Calu3 (cell line): ENCODE data around the gene PAGE2B. TPM values are rescaled to one million over a fixed set of nuclear protein-coding genes. Genes with fewer than 3 reads are reported as not detected.

Experiments
- BruUV-seq: library from RNA; stranded (reverse); fragments of 400-500 nt; replicated peaks from 2 replicates; lab custom pipeline; 2021; lab: Mats Ljungman, UMichigan
- CTCF ChIA-PET: fragments of 300-600 bp; sonication (Branson Sonifier 250); formaldehyde crosslinking; loops from one replicate; lab custom pipeline; 2022; ENCODE audit warnings: antibody characterized with exemption; lab: Charles Lee
- DNase-seq: peaks from one replicate; pipeline ENCODE4 v3.0.0; 2022
- H3K27ac Mint-ChIP-seq: one replicate; pipeline ENCODE4 v1.8.0; 2022; ENCODE audit warnings: mixed read lengths; ENCODE audit not compliant: unreplicated experiment
- H3K27me3 Mint-ChIP-seq: one replicate; pipeline ENCODE4 v1.8.0; 2022; ENCODE audit warnings: mixed read lengths; ENCODE audit not compliant: unreplicated experiment
- H3K36me3 Mint-ChIP-seq: one replicate; pipeline ENCODE4 v1.8.0; 2022; ENCODE audit warnings: mild to moderate bottlenecking, moderate library complexity, mixed read lengths; ENCODE audit not compliant: insufficient read depth, unreplicated experiment
- H3K4me1 Mint-ChIP-seq: one replicate; pipeline ENCODE4 v1.8.0; 2022; ENCODE audit warnings: mild to moderate bottlenecking, low read depth, mixed read lengths; ENCODE audit not compliant: unreplicated experiment
- H3K4me3 Mint-ChIP-seq: one replicate; pipeline ENCODE4 v1.8.0; 2022; ENCODE audit warnings: mild to moderate bottlenecking, low read depth, moderate library complexity, mixed read lengths; ENCODE audit not compliant: unreplicated experiment
- H3K9me3 Mint-ChIP-seq: one replicate; pipeline ENCODE4 v1.8.0; 2022; ENCODE audit warnings: low read depth, mixed read lengths; ENCODE audit not compliant: unreplicated experiment
- intact Hi-C: fragments of 100-400 bp; cut with micrococcal nuclease; formaldehyde crosslinking; loops from one replicate; pipeline ENCODE4 v1.10.0; 2022; ENCODE audit not compliant: unreplicated experiment
- total RNA-seq: library from RNA; stranded (reverse); gene quantifications from 2 replicates; pipeline ENCODE4 v1.2.3, GENCODE V29; 2022
- TF ChIP-seq, protein P1 (sequence below): fragments of 200-600 bp; IDR thresholded peaks from one replicate; pipeline ENCODE4 v1.8.0; 2022; ENCODE audit warnings: antibody characterized with exemption; ENCODE audit not compliant: unreplicated experiment

Gene PAGE2B
- total RNA-seq, 1 experiment from 2014 or later = not detected

DNA sequence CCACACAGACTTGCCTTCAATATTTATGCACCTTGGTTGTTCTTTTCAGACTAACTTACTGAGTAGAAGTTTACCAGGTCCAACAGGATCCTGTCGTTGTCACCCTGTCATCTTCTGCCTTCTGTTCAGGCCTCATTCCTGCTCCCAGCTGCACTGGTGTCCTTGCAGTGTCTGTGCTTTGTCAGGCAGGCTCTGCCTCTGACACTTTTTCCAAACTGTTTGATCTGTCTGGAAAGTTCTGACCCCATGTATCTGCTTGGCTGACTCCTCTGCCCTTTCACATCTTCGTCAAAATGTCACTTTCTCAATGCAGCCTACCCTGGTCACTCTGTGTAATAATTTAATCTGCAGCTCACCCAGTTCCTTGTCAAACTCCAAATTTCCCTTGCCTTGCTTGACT is 23.9 kb downstream of the PAGE2B start:
- Mint-ChIP-seq H3K4me1 (no peaks in the 10 kb centered on the region), H3K4me3 (no peak overlapping the region), H3K9me3 (no peaks in the 10 kb centered on the region), H3K27ac (no peak overlapping the region), H3K36me3 (no peaks in the 10 kb centered on the region), H3K27me3 (no peaks in the 10 kb centered on the region)
- no peak for DNase-seq
- TF ChIP-seq, protein P1, sequence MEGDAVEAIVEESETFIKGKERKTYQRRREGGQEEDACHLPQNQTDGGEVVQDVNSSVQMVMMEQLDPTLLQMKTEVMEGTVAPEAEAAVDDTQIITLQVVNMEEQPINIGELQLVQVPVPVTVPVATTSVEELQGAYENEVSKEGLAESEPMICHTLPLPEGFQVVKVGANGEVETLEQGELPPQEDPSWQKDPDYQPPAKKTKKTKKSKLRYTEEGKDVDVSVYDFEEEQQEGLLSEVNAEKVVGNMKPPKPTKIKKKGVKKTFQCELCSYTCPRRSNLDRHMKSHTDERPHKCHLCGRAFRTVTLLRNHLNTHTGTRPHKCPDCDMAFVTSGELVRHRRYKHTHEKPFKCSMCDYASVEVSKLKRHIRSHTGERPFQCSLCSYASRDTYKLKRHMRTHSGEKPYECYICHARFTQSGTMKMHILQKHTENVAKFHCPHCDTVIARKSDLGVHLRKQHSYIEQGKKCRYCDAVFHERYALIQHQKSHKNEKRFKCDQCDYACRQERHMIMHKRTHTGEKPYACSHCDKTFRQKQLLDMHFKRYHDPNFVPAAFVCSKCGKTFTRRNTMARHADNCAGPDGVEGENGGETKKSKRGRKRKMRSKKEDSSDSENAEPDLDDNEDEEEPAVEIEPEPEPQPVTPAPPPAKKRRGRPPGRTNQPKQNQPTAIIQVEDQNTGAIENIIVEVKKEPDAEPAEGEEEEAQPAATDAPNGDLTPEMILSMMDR = no peak
- CTCF ChIA-PET = no interaction called here
- no TSS peak for BruUV-seq
- intact Hi-C loops = no loop called here

DNA sequence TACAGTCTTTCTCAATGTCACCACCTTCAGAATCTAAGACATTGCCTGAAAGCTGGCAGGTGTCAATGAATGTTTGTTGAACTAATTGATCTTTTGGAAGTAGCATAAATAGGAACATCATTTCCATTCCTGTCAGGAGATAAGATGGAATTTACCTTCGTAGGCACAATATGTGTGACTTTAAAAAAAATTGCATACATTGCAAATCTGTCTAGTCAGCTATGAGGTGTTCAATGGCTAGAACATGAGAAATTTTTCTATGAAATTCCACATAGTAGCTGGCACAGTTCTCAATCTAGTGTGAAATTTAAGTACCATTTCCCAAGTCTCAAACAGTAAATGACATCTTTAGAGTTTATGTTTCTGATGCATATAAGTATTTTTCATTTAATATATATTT is 24.3 kb downstream of the PAGE2B start:
- BruUV-seq = no TSS peak
- Mint-ChIP-seq H3K27me3 (no peaks in the 10 kb centered on the region), H3K36me3 (no peaks in the 10 kb centered on the region), H3K9me3 (no peaks in the 10 kb centered on the region), H3K27ac (no peak overlapping the region), H3K4me1 (no peaks in the 10 kb centered on the region), H3K4me3 (no peak overlapping the region)
- no peak for DNase-seq
- CTCF ChIA-PET = no interaction called here
- intact Hi-C loops = no loop called here
- TF ChIP-seq, protein P1 = no peak

DNA sequence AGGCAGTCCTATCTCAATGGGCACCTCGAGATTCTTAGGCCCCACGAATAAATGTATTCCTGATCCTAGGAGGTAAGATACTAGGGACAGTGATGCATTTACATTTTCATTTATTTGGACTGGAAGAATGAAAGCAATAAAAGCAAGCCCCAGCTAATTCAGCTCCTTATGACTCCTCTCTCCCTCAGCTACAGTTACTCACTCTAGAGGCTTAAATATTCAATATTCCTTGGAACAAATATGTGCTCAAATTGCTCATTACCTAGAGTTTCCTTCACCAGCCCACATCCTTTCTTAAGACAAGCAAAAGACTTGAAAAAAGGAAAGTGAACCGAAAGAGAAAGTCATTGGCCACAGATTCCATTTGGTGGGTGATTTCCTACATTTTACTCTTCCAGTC is 27.9 kb downstream of the PAGE2B start:
- TF ChIP-seq, protein P1 = no peak
- Mint-ChIP-seq H3K27me3 (no peaks in the 10 kb centered on the region), H3K4me1 (no peaks in the 10 kb centered on the region), H3K9me3 (no peaks in the 10 kb centered on the region), H3K4me3 (no peak overlapping the region), H3K27ac (no peak overlapping the region), H3K36me3 (no peaks in the 10 kb centered on the region)
- intact Hi-C loops = no loop called here
- no TSS peak for BruUV-seq
- CTCF ChIA-PET = no interaction called here
- no peak for DNase-seq

DNA sequence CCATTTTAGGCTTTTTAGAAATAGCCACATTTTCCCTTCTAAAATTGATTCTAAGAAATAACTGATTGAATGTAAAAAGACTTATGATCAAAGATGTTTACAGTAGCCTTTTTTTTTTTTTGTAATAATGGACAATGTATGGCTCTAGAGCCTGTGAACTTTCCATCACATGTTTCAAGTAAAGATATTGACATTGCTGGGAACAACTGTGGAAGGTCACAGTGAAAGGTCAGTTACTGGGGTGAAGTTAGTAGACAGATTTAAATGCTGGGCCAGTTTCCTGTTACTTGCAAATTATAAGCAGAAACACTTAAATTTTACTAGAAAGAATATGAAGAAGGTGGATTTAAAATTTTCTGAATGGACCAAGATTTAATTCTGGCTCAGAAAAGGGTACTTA is 32.4 kb downstream of the PAGE2B start:
- Mint-ChIP-seq H3K4me3 (no peak overlapping the region), H3K9me3 (no peaks in the 10 kb centered on the region), H3K27me3 (no peaks in the 10 kb centered on the region), H3K4me1 (no peaks in the 10 kb centered on the region), H3K36me3 (no peaks in the 10 kb centered on the region), H3K27ac (no peak overlapping the region)
- intact Hi-C loops = no loop called here
- CTCF ChIA-PET = no interaction called here
- TF ChIP-seq, protein P1 = no peak
- BruUV-seq = no TSS peak
- no peak for DNase-seq
